RWPE1 (cell line): ENCODE data around the gene CPAMD8.
A peak's percentile ranks its signal among the peaks of the same experiment; 100 is the strongest.

Source experiments
- CTCF ChIA-PET: fragments of 350-600 bp; sonication (Branson Sonifier 250); formaldehyde crosslinking; extraction: SDS; loops from one replicate; lab custom pipeline; 2021; lab: Yijun Ruan, JAX
- POLR2A ChIA-PET: fragments of 400-600 bp; formaldehyde crosslinking; extraction: SDS; loops from one replicate; lab custom pipeline; 2020; ENCODE audit warnings: antibody characterized with exemption; ENCODE audit not compliant: low non-redundant PET; lab: Yijun Ruan, JAX
- DNase-seq: peaks from one replicate; pipeline ENCODE4 v3.0.0; 2012; ENCODE audit warnings: low spot score
- H3K27ac ChIP-seq: fragments of 450-650 bp; 2 replicates; pipeline ENCODE4 v1.5.1; 2017
- CTCF ChIP-seq: fragments of 450-650 bp; conservative IDR thresholded peaks from 2 replicates; pipeline ENCODE4 v1.5.1; 2017; ENCODE audit warnings: low read depth, mild to moderate bottlenecking

Gene CPAMD8

DNA sequence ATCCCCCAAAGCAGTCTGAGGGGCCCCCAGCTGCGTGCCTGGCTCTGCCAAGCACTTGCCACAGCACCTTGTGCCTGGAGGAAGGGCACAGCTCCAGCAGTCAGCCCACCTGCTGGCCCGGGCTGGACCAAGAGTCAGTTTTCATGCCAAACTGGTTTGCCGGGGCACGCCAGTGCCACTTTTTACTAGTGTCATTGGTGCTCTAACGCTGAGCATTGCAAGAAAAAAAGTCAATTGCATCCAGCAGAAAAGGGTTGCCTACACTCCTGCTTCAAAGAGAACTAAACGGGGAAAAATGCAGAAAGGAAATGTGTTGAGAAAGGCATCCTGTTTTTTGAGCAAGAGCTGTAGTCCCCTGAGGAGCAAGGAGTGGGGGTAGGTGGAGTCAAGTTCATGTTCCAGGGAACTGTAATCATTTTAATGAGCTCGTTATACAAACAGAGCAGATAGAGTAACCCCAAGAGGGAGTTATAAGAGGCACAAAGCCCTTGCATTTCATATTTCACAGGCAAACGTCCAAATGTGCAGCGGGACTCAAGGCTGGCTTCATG is 69.4 kb downstream of the CPAMD8 start:
- ChIA-PET CTCF (interaction anchor here (0.7 kb wide), 1 partner anchor 57 kb away, joined by 3 read pairs; no protein-coding TSS in a partner anchor), POLR2A (no interaction called here)
- no peak for DNase-seq
- H3K27ac ChIP-seq = peak overlapping the region; percentile 30; the same call in 1 of the 2 replicates
- TF ChIP-seq CTCF = no peak

GRCh38 chr19:16955161-16955560 is 71.4 kb downstream of the CPAMD8 start:
- CTCF ChIA-PET = no interaction called here
- TF ChIP-seq CTCF = no peak
- no peak overlapping the region for H3K27ac ChIP-seq
- POLR2A ChIA-PET = no interaction called here
- no peak for DNase-seq

- no peak for DNase-seq
- ChIA-PET CTCF (interaction anchor here (0.6 kb wide), 1 partner anchor 228 kb away, joined by 3 read pairs; no protein-coding TSS in a partner anchor), POLR2A (no interaction called here)
- TF ChIP-seq CTCF = no peak
- H3K27ac ChIP-seq = no peak overlapping the region
Observed at GRCh38 chr19:16952046-16952445, 74.6 kb downstream of the CPAMD8 start.

DNA sequence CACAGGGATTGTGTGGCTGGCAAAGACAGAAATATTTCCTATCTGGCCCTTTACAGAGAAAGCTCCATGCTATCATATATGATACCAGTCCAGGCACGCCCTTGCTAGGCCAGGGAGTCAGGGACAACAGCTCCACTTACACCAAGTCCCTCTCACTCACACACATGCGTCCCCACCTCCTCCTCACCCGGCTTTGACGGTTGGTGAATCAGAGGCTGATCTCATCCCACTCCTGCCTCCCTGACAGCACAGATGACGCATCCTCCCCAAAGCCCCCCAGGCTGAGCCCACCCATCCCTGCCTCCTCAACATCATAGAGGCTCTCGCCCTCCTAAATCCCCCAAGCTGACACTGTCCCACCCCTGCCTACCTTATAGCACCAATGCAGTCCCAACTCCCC is 75.1 kb downstream of the CPAMD8 start:
- ChIA-PET POLR2A (interaction anchor here (0.6 kb wide), 1 partner anchor 155 kb away, joined by 4 read pairs; no protein-coding TSS in a partner anchor), CTCF (interaction anchor here (0.6 kb wide), 1 partner anchor 228 kb away, joined by 3 read pairs; no protein-coding TSS in a partner anchor)
- H3K27ac ChIP-seq = no peak overlapping the region
- DNase-seq = peak; percentile 60
- no peak for TF ChIP-seq CTCF

DNA sequence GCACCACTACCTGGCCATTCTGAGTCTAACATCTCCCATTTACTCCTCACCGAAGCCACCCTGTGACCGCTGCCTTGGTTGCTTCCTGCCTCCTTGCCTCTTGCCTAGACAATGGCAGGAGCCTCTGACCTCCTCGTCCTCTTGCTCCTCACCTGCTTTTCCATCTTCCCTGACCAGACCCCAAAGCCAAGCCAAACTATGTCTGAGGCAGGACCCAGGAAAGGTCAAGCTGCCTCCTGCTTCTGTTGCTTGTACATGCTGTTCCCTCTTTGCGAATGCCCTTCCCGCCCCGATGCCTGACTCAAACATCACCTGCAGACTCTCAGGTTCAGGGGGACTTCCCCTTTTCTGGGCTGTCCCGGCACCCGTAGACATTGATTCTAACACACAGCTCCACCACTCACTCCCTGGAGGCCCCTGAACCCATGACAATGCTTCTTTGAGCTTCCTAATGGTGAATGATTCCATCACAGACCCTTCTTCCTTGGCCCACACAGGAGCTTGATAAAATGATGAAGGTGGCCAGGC is 77.0 kb downstream of the CPAMD8 start:
- H3K27ac ChIP-seq = no peak overlapping the region
- TF ChIP-seq CTCF = no peak
- ChIA-PET CTCF (interaction anchor here (0.5 kb wide), 1 partner anchor 20 kb away, joined by 3 read pairs; no protein-coding TSS in a partner anchor), POLR2A (no interaction called here)
- DNase-seq = no peak

DNA sequence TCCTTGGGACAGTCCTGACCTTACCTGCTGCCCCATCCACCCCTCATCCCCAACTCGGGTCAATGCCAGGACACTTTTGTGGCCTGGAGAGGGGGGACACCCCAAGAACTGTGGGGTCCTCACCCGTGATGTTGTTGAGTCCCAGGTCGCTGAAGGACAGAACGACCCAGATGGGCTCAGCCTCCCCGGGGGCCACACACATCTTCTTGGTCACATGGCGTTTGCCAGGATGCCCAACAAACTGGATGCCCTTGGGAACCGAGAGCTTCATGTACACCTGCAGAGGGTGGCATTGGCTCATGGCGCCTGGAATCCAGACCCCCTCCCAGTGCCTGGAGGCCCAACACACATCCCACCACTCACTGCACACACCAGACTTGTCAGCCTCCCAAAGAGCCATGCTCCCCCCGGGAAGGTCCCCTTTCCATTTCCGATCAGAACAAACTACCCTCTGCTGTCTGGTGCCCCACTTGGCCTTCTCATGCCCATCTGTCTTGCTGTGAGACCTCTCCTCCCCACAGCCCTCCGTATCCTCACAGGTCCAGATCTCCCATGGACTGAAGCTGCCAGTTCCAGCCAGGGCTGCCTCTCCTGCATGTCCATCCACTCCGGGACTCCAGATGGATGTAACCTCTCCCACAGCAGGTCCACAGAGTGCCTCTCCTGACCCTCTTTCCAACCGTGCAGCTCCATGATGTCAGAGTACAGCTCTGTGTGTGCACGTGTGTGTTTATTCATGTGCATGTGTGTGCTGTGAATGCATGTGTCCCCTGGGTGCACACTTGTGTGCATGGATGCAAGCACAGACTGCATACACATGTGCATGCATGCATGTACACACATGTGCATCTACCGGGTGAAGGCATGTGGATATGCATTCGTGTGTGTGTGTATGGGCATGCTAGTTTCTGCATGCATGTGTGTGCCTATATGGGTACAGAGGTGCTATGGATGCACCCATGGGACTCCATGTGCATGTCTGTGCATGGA is 79.4 kb downstream of the CPAMD8 start:
- ChIA-PET CTCF (interaction anchor here (0.5 to 0.7 kb wide), 2 partner anchors 210 to 266 kb away, joined by 3 to 4 read pairs; no protein-coding TSS in a partner anchor), POLR2A (no interaction called here)

More for the DNA sequence above, 79.4 kb downstream of the CPAMD8 start:
- no peak overlapping the region for H3K27ac ChIP-seq
- TF ChIP-seq CTCF = no peak
- no peak for DNase-seq
